CD14-positive monocyte (primary cell): ENCODE data around the gene EP400. TPM values are rescaled to one million over a fixed set of nuclear protein-coding genes. Genes with fewer than 3 reads are reported as not detected.

ENCODE experiments used
- DNase-seq, 3 donors: peaks; one replicate each; pipeline ENCODE4 v3.0.0-alpha.2; 2011 to 2022
- H2AFZ ChIP-seq: 2 replicates; pipeline ENCODE4 v1.6.0; 2012; ENCODE audit warnings: mild to moderate bottlenecking, low read depth, low read length, inconsistent platforms; ENCODE audit not compliant: insufficient read depth, poor library complexity, severe bottlenecking
- H3K27ac ChIP-seq, 2 donors: 1 replicate in 1 of 2; 2 replicates in 1 of 2; pipeline ENCODE4 v1.5.1; 2012 to 2013; ENCODE audit warnings: low read length in 2 of 2, control low read depth in 1 of 2, inconsistent platforms in 1 of 2, low read depth in 1 of 2, mild to moderate bottlenecking in 1 of 2
- H3K27me3 ChIP-seq, 2 donors: one replicate each; pipeline versions ENCODE4 v1.6.0 to v1.6.1; 2011 to 2013; ENCODE audit warnings: low read length in 2 of 2; ENCODE audit not compliant: control insufficient read depth in 2 of 2, insufficient read depth in 2 of 2
- H3K36me3 ChIP-seq, 2 donors: replicated peaks in 1 of 2; 1 replicate in 1 of 2; 2 replicates in 1 of 2; pipeline versions ENCODE4 v1.5.1 to v1.6.1; 2012 to 2013; ENCODE audit warnings: low read length in 2 of 2, control low read depth in 1 of 2, inconsistent platforms in 1 of 2, mild to moderate bottlenecking in 1 of 2; ENCODE audit not compliant: insufficient read depth in 2 of 2, control insufficient read depth in 1 of 2
- H3K4me1 ChIP-seq, 2 donors: 1 replicate in 1 of 2; 2 replicates in 1 of 2; pipeline versions ENCODE4 v1.5.1 to v1.6.1; 2012 to 2013; ENCODE audit warnings: low read length in 2 of 2, control low read depth in 1 of 2, inconsistent platforms in 1 of 2, mild to moderate bottlenecking in 1 of 2, moderate library complexity in 1 of 2; ENCODE audit not compliant: insufficient read depth in 2 of 2, control insufficient read depth in 1 of 2
- H3K4me2 ChIP-seq: replicated peaks from 2 replicates; pipeline ENCODE3; 2012; ENCODE audit warnings: low read length, moderate library complexity, mild to moderate bottlenecking; ENCODE audit not compliant: poor library complexity, severe bottlenecking; ENCODE audit errors: extremely low read depth
- H3K4me3 ChIP-seq, 3 experiments: fragments of 200-600 bp in 1 of 3; sonication (generic) in 1 of 3; replicated peaks in 1 of 3; 1 replicate in 2 of 3; 2 replicates in 1 of 3; pipeline ENCODE4 v1.5.1; 2011 to 2013; ENCODE audit warnings: low read length in 3 of 3, mild to moderate bottlenecking in 3 of 3, control low read depth in 2 of 3, low read depth in 2 of 3, inconsistent platforms in 1 of 3, moderate library complexity in 1 of 3
- H3K79me2 ChIP-seq: 2 replicates; pipeline ENCODE4 v1.6.0; 2012; ENCODE audit warnings: mild to moderate bottlenecking, control low read depth, inconsistent platforms, low read length, moderate library complexity; ENCODE audit not compliant: insufficient read depth
- H3K9ac ChIP-seq: 2 replicates; pipeline ENCODE4 v1.6.0; 2017; ENCODE audit warnings: low read length, mild to moderate bottlenecking; ENCODE audit not compliant: insufficient read depth, poor library complexity, severe bottlenecking
- H3K9me3 ChIP-seq, 2 donors: replicated peaks in 1 of 2; 1 replicate in 1 of 2; 2 replicates in 1 of 2; pipeline versions ENCODE4 v1.5.1 to v1.6.1; 2012 to 2013; ENCODE audit warnings: low read length in 2 of 2, control low read depth in 1 of 2; ENCODE audit not compliant: control insufficient read depth in 1 of 2, insufficient read depth in 1 of 2
- H4K20me1 ChIP-seq: 2 replicates; pipeline ENCODE4 v1.6.0; 2012; ENCODE audit warnings: mild to moderate bottlenecking, low read length, control low read depth, moderate library complexity; ENCODE audit not compliant: insufficient read depth
- H3K27ac Mint-ChIP-seq, 7 donors: one replicate each; pipeline ENCODE4 v1.8.0; 2020; ENCODE audit warnings: mild to moderate bottlenecking in 7 of 7, mixed read lengths in 7 of 7, moderate library complexity in 6 of 7, inconsistent platforms in 2 of 7
- H3K27me3 Mint-ChIP-seq, 3 donors: one replicate each; pipeline ENCODE4 v1.8.0; 2021 to 2022; ENCODE audit warnings: low read depth in 3 of 3, mild to moderate bottlenecking in 3 of 3, mixed read lengths in 3 of 3, moderate library complexity in 3 of 3, inconsistent platforms in 1 of 3
- H3K36me3 Mint-ChIP-seq, 2 donors: one replicate each; pipeline ENCODE4 v1.8.0; 2020; ENCODE audit warnings: mixed read lengths in 2 of 2, inconsistent platforms in 1 of 2, mild to moderate bottlenecking in 1 of 2
- H3K4me1 Mint-ChIP-seq: one replicate; pipeline ENCODE4 v1.8.0; 2020; ENCODE audit warnings: mild to moderate bottlenecking, mixed read lengths
- H3K4me3 Mint-ChIP-seq, 2 donors: one replicate each; pipeline ENCODE4 v1.8.0; 2020; ENCODE audit warnings: mild to moderate bottlenecking in 2 of 2, mixed read lengths in 2 of 2, moderate library complexity in 1 of 2
- H3K9me3 Mint-ChIP-seq, 7 donors: one replicate each; pipeline ENCODE4 v1.8.0; 2020 to 2022; ENCODE audit warnings: mixed read lengths in 7 of 7, mild to moderate bottlenecking in 6 of 7, moderate library complexity in 6 of 7, inconsistent platforms in 2 of 7
- CTCF ChIP-seq: fragments of 200-600 bp; IDR thresholded peaks from one replicate; pipeline ENCODE4 v1.8.0; 2022; ENCODE audit warnings: antibody characterized with exemption, mild to moderate bottlenecking
- WGBS: methylation state at CpG from one replicate; pipeline ENCODE4 v1.1.5; 2013; ENCODE audit warnings: missing lambda C conversion rate; ENCODE audit not compliant: insufficient coverage; 5-methylcytosine and 5-hydroxymethylcytosine counted together
- intact Hi-C, 2 donors: fragments of 100-400 bp; cut with micrococcal nuclease; formaldehyde crosslinking; loops; one replicate each; pipeline versions ENCODE4 v1.15.0 to v1.15.1; 2023
- polyA plus RNA-seq, 3 donors: library from polyadenylated mRNA; depleted of rRNA in 1 of 3; unstranded in 2 of 3; stranded (reverse) in 1 of 3; fragments of 300-500 nt in 2 of 3; fragments of >200 nt in 1 of 3; fragmentation: Illumina TruSeq in 2 of 3; gene quantifications; 1 replicate in 2 of 3; 2 replicates in 1 of 3; pipeline ENCODE4 v1.2.3, GENCODE V29; 2012 to 2021

Gene EP400
- polyA plus RNA-seq, 3 donors: 0.65 to 12.1 (median 0.81) TPM

GRCh38 chr12:132071830-132072384 is 122.2 kb downstream of the EP400 start:
- H4K20me1 ChIP-seq: no peaks in the 10 kb centered on the region

GRCh38 chr12:132074216-132074615 is 124.5 kb downstream of the EP400 start:
- WGBS: 96% methylated on average over 12 of the region's 14 CpGs
- no peak overlapping the region for H2AFZ ChIP-seq
- no peak for DNase-seq
- no peaks in the 10 kb centered on the region for H3K9me3 ChIP-seq
- peaks cover 80 to 87% of the 10 kb centered on the region in 2 donors for H3K36me3 Mint-ChIP-seq
- no peaks in the 10 kb centered on the region for H3K9me3 Mint-ChIP-seq
- no peak overlapping the region for H3K27ac ChIP-seq
- no peak overlapping the region for H3K4me3 ChIP-seq
- H3K36me3 ChIP-seq: peaks cover 77 to 98% of the 10 kb centered on the region in 2 donors
- H3K27me3 Mint-ChIP-seq: no peaks in the 10 kb centered on the region
- peaks cover 0 to 2% of the 10 kb centered on the region in 2 donors for H3K4me1 ChIP-seq
- peaks cover 7% of the 10 kb centered on the region for H3K4me1 Mint-ChIP-seq
- no peaks in the 10 kb centered on the region for H4K20me1 ChIP-seq
- no peak overlapping the region for H3K4me2 ChIP-seq
- TF ChIP-seq CTCF: no peak
- no peaks in the 10 kb centered on the region for H3K79me2 ChIP-seq
- no peak overlapping the region for H3K9ac ChIP-seq
- no peaks in the 10 kb centered on the region for H3K27me3 ChIP-seq
- intact Hi-C loops: no loop called here
- no peak overlapping the region for H3K4me3 Mint-ChIP-seq
- no peak overlapping the region for H3K27ac Mint-ChIP-seq

More at GRCh38 chr12:132071830-132072384, 122.2 kb downstream of the EP400 start:
- intact Hi-C loops: no loop called here
- H3K4me2 ChIP-seq: no peak overlapping the region
- Mint-ChIP-seq H3K4me1 (peaks cover 7% of the 10 kb centered on the region), H3K36me3 (peaks cover 83 to 91% of the 10 kb centered on the region in 2 donors), H3K9me3 (peaks cover 0 to 1% (median 0%) of the 10 kb centered on the region in 7 donors), H3K4me3 (no peak overlapping the region), H3K27ac (no peak overlapping the region), H3K27me3 (no peaks in the 10 kb centered on the region)
- DNase-seq: no peak
- WGBS: 100% methylated on average over 8 of the region's 14 CpGs
- no peak overlapping the region for H3K4me3 ChIP-seq
- no peak overlapping the region for H2AFZ ChIP-seq
- no peaks in the 10 kb centered on the region for H3K79me2 ChIP-seq
- peaks cover 78 to 100% of the 10 kb centered on the region in 2 donors for H3K36me3 ChIP-seq
- H3K4me1 ChIP-seq: peaks cover under 1 to 2% of the 10 kb centered on the region in 2 donors
- no peaks in the 10 kb centered on the region for H3K9me3 ChIP-seq
- no peaks in the 10 kb centered on the region for H3K27me3 ChIP-seq
- no peak overlapping the region for H3K9ac ChIP-seq
- no peak overlapping the region for H3K27ac ChIP-seq
- TF ChIP-seq CTCF: no peak
